Measurements from ENCODE around the gene ERCC6L2. TPM values are rescaled to one million over a fixed set of nuclear protein-coding genes. Genes with fewer than 3 reads are reported as not detected.

ERCC6L2 gene
- total RNA-seq, 1 experiment from 2014 or later: 39.2 TPM

DNA sequence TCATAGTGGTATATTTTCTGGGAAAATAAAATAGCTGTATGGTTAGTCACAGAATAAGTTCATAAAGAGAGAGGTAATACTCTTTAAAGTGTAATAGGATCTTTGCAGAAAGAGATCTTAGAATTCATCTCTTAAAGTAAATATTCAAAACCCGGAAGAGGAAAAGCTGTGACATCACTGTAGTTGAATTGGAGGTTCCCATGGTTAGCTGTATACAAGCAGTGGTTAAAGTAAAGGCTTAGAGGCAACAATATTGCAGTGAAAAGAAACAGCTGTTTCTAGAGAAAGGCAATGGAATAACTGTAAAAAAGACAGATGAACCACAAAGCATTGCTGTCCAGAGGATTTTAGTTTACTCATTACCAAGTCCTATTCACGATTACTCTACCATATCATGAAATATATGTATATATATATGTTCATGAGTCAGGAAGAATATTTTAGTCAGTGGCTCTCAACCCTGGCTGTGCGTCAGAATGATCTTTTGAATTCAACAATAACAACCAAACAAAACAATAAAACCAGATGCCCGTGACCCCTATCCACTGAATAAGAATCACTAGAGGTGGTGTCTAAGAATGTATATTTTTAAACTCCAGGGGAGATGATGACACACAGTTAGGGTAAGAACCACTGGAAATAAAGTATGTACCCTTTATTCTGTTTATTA, 4.7 kb downstream of the ERCC6L2 start (continued):
- TF ChIP-seq, protein P1, sequence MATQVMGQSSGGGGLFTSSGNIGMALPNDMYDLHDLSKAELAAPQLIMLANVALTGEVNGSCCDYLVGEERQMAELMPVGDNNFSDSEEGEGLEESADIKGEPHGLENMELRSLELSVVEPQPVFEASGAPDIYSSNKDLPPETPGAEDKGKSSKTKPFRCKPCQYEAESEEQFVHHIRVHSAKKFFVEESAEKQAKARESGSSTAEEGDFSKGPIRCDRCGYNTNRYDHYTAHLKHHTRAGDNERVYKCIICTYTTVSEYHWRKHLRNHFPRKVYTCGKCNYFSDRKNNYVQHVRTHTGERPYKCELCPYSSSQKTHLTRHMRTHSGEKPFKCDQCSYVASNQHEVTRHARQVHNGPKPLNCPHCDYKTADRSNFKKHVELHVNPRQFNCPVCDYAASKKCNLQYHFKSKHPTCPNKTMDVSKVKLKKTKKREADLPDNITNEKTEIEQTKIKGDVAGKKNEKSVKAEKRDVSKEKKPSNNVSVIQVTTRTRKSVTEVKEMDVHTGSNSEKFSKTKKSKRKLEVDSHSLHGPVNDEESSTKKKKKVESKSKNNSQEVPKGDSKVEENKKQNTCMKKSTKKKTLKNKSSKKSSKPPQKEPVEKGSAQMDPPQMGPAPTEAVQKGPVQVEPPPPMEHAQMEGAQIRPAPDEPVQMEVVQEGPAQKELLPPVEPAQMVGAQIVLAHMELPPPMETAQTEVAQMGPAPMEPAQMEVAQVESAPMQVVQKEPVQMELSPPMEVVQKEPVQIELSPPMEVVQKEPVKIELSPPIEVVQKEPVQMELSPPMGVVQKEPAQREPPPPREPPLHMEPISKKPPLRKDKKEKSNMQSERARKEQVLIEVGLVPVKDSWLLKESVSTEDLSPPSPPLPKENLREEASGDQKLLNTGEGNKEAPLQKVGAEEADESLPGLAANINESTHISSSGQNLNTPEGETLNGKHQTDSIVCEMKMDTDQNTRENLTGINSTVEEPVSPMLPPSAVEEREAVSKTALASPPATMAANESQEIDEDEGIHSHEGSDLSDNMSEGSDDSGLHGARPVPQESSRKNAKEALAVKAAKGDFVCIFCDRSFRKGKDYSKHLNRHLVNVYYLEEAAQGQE (IDR thresholded peaks at IDR 0.05; ENCODE audit: low read depth): no peak
- TF ChIP-seq EGR1 (IDR thresholded peaks at IDR 0.05; ENCODE audit: low read depth) (no peak), SIN3A (IDR thresholded peaks at IDR 0.05; ENCODE audit: low read depth) (no peak), ELF1 (IDR thresholded peaks at IDR 0.05; ENCODE audit: borderline replicate concordance, low read depth) (no peak), YY1 (IDR thresholded peaks at IDR 0.05; ENCODE audit: extremely low read depth, insufficient replicate concordance, low read depth, low read length) (no peak), EZH2phosphoT487 (IDR thresholded peaks at IDR 0.05; ENCODE audit: borderline replicate concordance) (no peak), ZNF274 (IDR thresholded peaks at IDR 0.05; ENCODE audit: low read depth, low read length) (no peak), SP1 (IDR thresholded peaks at IDR 0.05; ENCODE audit: low read depth) (no peak)

DNA sequence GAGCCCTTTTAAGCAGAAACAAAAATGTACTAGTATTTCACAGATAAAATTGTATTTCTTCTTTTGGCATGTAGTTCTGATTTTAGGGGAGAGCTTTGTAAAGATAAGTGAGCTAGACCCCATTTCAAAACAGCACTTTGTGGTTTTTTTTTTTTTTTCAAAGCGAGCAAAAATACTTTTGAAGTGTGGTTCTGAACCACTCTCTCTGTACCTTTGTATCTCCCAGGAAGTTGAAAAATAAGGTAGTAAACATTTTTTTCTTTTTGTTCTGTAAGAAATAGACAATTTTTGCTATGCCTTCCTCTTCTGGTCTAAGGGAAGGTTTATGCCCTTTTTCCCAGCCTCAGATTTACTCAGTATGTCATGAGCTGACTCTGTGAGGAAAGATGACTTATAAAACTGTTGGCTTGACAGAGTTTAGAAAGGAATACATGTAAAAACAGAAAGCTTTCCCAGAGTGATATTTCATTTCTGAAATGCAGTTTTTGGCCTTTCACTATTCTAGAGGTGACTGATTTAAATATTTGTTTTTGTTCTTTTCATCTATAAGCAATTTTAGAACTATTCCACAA, 12.5 kb downstream of the ERCC6L2 start:
- no TSS peak for BruUV-seq (replicated peaks)
- no peak for TF ChIP-seq RAD21 (IDR thresholded peaks at IDR 0.05; ENCODE audit: low read depth)
- TF ChIP-seq POLR2A (IDR thresholded peaks at IDR 0.05; ENCODE audit: borderline replicate concordance, extremely low read depth, insufficient read depth, insufficient read length): no peak
- no peak for TF ChIP-seq EGR1 (IDR thresholded peaks at IDR 0.05; ENCODE audit: low read depth)
- TF ChIP-seq CBX3 (IDR thresholded peaks at IDR 0.05; ENCODE audit: low read depth): no peak
- TF ChIP-seq, protein P2, sequence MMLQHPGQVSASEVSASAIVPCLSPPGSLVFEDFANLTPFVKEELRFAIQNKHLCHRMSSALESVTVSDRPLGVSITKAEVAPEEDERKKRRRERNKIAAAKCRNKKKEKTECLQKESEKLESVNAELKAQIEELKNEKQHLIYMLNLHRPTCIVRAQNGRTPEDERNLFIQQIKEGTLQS (IDR thresholded peaks at IDR 0.05): no peak
- TF ChIP-seq SIN3A (IDR thresholded peaks at IDR 0.05; ENCODE audit: low read depth): no peak
- TF ChIP-seq SRF (IDR thresholded peaks at IDR 0.05; ENCODE audit: low read depth): no peak
- no peak for TF ChIP-seq JUND (IDR thresholded peaks at IDR 0.05)
- no peak for TF ChIP-seq ZFX (IDR thresholded peaks at IDR 0.05)
- TF ChIP-seq, protein P3, sequence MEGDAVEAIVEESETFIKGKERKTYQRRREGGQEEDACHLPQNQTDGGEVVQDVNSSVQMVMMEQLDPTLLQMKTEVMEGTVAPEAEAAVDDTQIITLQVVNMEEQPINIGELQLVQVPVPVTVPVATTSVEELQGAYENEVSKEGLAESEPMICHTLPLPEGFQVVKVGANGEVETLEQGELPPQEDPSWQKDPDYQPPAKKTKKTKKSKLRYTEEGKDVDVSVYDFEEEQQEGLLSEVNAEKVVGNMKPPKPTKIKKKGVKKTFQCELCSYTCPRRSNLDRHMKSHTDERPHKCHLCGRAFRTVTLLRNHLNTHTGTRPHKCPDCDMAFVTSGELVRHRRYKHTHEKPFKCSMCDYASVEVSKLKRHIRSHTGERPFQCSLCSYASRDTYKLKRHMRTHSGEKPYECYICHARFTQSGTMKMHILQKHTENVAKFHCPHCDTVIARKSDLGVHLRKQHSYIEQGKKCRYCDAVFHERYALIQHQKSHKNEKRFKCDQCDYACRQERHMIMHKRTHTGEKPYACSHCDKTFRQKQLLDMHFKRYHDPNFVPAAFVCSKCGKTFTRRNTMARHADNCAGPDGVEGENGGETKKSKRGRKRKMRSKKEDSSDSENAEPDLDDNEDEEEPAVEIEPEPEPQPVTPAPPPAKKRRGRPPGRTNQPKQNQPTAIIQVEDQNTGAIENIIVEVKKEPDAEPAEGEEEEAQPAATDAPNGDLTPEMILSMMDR (IDR thresholded peaks at IDR 0.05 in 2 of 3, conservative IDR thresholded peaks at IDR 0.05 in 1 of 3; ENCODE audit: borderline replicate concordance in 1 of 3, insufficient read depth in 1 of 3, low read depth in 2 of 3, low read length in 2 of 3): no peak
- no peak for TF ChIP-seq TCF7L2 (IDR thresholded peaks at IDR 0.05; ENCODE audit: borderline replicate concordance, extremely low read depth, insufficient read depth, insufficient read length)
- no peak for TF ChIP-seq POLR2AphosphoS5 (IDR thresholded peaks at IDR 0.05; ENCODE audit: low read depth, low read length)
- TF ChIP-seq FOSL1 (IDR thresholded peaks at IDR 0.05; ENCODE audit: low read depth): no peak

More for the DNA sequence above, 12.5 kb downstream of the ERCC6L2 start:
- Histone ChIP-seq H3K4me2 (ENCODE audit: low read length) (no peak overlapping the region), H3K9ac (ENCODE audit: low read length) (no peak overlapping the region), H3K4me3 (replicated peaks in 1 of 2; ENCODE audit: low read depth in 1 of 2, low read length in 2 of 2) (no peak overlapping the region), H3K4me1 (ENCODE audit: control insufficient read depth in 1 of 2, insufficient read depth in 2 of 2, low read length in 2 of 2) (no peaks in the 10 kb centered on the region), H2AFZ (ENCODE audit: low read depth, low read length, poor library complexity, severe bottlenecking) (no peak overlapping the region), H3K27me3 (ENCODE audit: insufficient read depth, low read length) (no peaks in the 10 kb centered on the region), H3K9me2 (ENCODE audit: insufficient read depth) (no peaks in the 10 kb centered on the region), H3K36me3 (ENCODE audit: control insufficient read depth in 1 of 2, insufficient read depth in 2 of 2, low read length in 2 of 2) (no peaks in the 10 kb centered on the region), H3K27ac (ENCODE audit: low read depth, low read length) (no peak overlapping the region), H3K9me3 (ENCODE audit: control insufficient read depth in 1 of 2, insufficient read depth in 1 of 2, low read depth in 1 of 2, low read length in 2 of 2) (no peaks in the 10 kb centered on the region), H4K20me1 (ENCODE audit: insufficient read depth) (peaks cover 5% of the 10 kb centered on the region; the same call in 1 of the 2 replicates), H3K79me2 (ENCODE audit: insufficient read depth, low read length) (peaks cover 88% of the 10 kb centered on the region)
- intact Hi-C loops (cut with micrococcal nuclease): no loop called here
- ATAC-seq: no peak
- ChIA-PET POLR2A (no interaction called here), CTCF (interaction anchor here (0.7 kb wide), 1 partner anchor 9 kb away, joined by 4 read pairs; no protein-coding TSS in a partner anchor), RAD21 (ENCODE audit: low non-redundant PET in 1 of 2, low total read pairs in 2 of 2, uncharacterized antibody in 2 of 2, unreplicated experiment in 2 of 2) (no interaction called here)
- no peak for DNase-seq (ENCODE audit: low read depth, low spot score)
